NB4 (cell line): Measurements from ENCODE around the gene MND1.
A peak's percentile ranks its signal among the peaks of the same experiment; 100 is the strongest.

ENCODE experiments used
- DNase-seq: peaks from one replicate; pipeline ENCODE4 v3.0.0; 2010; ENCODE audit warnings: low read depth
- H3K4me3 ChIP-seq: one replicate; pipeline ENCODE4 v1.5.1; 2011; ENCODE audit warnings: mild to moderate bottlenecking, low read depth, low read length, moderate library complexity
- CTCF ChIP-seq: IDR thresholded peaks from one replicate; pipeline ENCODE4 v1.5.1; 2012; ENCODE audit warnings: low read depth, low read length
- MYC ChIP-seq: IDR thresholded peaks from 2 replicates; pipeline ENCODE4 v1.6.1; 2011; ENCODE audit warnings: low read depth, low read length
- POLR2A ChIP-seq: IDR thresholded peaks from 2 replicates; pipeline ENCODE4 v1.6.1; 2011; ENCODE audit warnings: mild to moderate bottlenecking; ENCODE audit not compliant: insufficient read length; ENCODE audit errors: extremely low read depth
- TF ChIP-seq, protein P1 (sequence below): IDR thresholded peaks from 2 replicates; pipeline ENCODE4 v1.6.1; 2011; ENCODE audit warnings: low read depth, low read length

The MND1 gene

DNA sequence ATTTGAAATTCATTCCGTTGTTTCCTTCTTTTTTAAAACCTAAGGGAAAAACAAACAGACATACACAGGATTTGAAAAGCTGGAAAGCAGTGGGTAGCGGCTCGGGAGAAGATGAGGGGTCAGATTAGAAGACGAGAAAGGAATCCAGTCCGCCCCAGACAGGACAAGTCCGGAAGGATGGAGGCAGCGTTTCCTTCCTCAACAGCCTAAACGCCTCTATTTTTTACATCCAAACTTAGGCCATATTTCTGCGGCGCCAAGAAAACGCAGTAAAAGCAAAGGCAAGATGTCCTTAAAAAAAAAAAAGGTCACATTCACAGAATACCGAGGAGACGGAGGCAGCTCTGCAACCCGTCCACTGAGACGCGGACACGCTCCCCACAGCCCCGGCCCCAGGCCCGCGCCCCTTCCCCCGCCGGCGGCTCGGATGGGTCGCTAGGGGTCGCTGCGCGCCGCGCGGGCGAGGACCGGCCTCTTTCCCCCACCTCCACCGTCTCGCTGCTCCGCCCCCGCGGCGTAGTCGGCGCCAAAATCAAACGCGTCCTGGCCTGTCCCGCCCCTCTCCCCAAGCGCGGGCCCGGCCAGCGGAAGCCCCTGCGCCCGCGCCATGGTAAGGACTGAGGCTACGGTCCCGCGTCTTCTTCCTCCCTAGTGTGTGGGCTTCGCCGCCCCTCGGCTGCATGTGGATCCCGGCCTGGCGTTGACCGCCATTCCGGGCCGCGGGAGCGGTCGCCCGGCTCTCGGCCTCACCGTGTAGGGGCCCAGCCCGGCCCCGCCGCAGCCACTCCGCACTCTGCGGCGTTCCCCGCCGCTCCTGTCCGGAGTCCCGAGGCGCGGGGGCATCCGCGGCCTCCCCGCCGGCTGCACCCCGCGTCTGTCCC, at the start of gene MND1:
Gene MND1, plus strand, starts transcription at position 558 of the 881 bp plus-strand sequence. Its CDS starts 50 bp downstream, at position 608.
- TF ChIP-seq MYC (peak; percentile 51; the same call in 1 of the 2 replicates), POLR2A (peak; percentile 66), CTCF (peak; percentile 54)
- TF ChIP-seq, protein P1, sequence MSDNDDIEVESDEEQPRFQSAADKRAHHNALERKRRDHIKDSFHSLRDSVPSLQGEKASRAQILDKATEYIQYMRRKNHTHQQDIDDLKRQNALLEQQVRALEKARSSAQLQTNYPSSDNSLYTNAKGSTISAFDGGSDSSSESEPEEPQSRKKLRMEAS, result peak; percentile 35; the same call in 1 of the 2 replicates
- DNase-seq, result peak; percentile 94
- H3K4me3 ChIP-seq, result peak within 1 kb of the TSS; percentile 86

- DNase-seq, result no peak
- TF ChIP-seq POLR2A, result no peak
- TF ChIP-seq CTCF, result no peak
- TF ChIP-seq, protein P1, result no peak
- no peak for TF ChIP-seq MYC
- no peak overlapping the region for H3K4me3 ChIP-seq
Measured at GRCh38 chr4:153295131-153295755, 49.2 kb upstream of the MND1 start.

- no peak overlapping the region for H3K4me3 ChIP-seq
- DNase-seq, result no peak
Measured at GRCh38 chr4:153296040-153296823, 48.3 kb upstream of the MND1 start.

GRCh38 chr4:153297116-153297515, 47.4 kb upstream of the MND1 start:
- TF ChIP-seq MYC (no peak), POLR2A (no peak), CTCF (no peak)
- TF ChIP-seq, protein P1, result no peak
- no peak for DNase-seq
- H3K4me3 ChIP-seq, result no peak overlapping the region

More at GRCh38 chr4:153296040-153296823, 48.3 kb upstream of the MND1 start:
- TF ChIP-seq CTCF, result no peak
- TF ChIP-seq MYC, result no peak
- TF ChIP-seq, protein P1, result no peak

DNA sequence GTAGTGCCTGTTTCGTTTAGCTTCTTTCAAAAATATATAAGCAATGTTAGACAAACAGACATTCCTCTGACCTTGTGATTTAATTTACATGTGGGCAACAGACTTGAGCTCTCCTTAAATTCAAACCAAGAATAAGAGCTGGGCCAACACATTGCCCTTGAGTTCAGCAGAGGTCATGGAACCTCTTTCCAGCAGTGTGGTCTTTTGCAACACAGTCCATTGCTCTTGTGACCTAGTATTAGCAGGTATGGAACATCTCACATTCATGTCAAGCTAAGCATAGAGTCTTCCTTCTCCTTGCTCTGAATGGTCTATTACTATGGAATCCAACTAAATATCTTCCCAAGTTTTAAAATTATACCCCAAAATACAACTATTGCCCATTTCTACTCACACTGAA, 33.7 kb upstream of the MND1 start:
- no peak for DNase-seq
- TF ChIP-seq CTCF, result no peak
- TF ChIP-seq, protein P1, result no peak
- TF ChIP-seq POLR2A, result no peak
- no peak for TF ChIP-seq MYC
- H3K4me3 ChIP-seq, result no peak overlapping the region
